Ammon's horn (tissue), 1 donor: ENCODE measurements around the gene ARHGAP23.

Experiments
- DNase-seq: peaks from one replicate; pipeline ENCODE4 v3.0.0-alpha.2; 2016; ENCODE audit warnings: low spot score

The ARHGAP23 gene

DNA sequence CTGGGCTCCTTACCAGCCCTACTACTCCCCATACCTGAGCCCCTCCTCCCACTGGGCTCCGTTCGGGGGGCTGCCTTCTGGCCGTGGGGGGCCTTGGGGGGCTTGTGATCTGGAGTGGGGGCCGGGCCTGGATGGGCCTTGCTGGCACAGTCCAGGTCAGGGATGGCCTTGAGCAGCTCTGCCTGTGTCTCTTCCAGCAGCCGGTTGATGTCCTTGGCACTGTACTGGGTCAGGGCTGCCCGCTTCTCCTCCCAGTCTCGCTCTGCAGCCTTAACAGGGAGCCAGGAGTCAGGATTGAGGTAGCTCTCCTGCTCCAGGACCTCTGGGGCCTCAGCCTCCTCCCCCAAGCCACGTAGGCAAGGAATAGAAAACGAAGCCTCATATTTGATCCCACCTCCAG lies 122.9 kb downstream of the ARHGAP23 start:
- no peak for DNase-seq

DNA sequence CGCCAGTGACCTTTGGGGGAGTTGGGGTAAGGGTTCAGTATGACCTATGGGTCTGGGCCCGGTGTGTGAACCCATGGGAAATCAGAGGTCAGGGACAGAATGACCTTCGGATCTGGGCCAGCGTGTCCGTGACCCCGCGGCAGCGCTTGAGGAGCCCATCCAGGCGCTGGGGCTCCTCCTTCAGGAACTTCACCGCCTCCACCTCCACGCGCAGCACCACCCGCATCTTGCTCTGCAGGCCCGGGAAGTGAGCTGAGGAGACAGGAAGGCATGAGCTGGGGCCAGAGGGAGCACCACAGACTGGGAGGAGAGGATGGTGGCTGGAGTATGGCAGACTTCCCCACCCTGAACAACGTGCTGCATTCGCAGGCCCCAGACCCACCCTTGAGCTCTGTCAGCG lies 124.1 kb downstream of the ARHGAP23 start:
- DNase-seq = no peak

DNA sequence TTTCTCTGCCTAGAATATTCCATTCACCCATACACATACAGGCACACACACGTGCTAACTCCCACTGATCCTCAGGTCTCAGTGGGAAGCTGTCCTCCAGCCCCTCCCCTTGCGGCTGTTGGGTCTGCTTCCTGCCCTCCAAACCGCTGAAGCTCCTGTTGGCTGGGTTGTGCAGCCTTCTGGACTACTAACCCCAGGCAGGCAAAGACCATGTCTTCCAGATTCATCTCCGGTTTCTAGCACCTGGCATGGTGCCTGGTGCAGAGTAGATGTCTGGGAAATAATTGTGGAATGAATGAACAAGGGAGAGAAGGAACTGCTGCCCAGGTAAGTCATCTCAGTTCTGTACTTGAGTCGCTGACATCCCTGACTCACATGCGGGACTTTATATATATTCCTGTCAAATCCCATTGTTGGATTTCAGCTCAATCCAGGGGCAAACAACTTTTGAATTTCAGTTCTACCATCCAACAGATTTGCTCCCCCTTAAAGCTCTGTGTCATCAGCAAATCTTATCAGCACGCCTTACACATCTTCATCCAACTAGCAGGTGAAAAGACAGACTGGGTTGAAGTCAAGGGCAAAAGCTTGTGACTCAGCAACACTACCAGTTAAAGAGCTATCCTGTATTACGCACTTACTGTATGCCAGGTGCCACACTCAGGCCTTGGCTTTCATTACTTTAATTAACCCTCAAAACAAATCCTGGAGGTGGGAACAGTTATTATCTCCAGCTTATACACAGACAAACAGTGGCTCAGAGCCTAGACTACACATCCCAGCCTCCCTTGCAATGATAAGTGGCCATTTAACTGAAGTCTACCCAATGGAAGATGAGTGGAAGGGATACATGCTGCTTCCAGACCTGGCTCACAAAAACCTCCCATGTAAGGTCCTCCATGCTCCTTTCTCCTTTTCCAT lies 126.4 kb downstream of the ARHGAP23 start:
- no peak for DNase-seq

DNA sequence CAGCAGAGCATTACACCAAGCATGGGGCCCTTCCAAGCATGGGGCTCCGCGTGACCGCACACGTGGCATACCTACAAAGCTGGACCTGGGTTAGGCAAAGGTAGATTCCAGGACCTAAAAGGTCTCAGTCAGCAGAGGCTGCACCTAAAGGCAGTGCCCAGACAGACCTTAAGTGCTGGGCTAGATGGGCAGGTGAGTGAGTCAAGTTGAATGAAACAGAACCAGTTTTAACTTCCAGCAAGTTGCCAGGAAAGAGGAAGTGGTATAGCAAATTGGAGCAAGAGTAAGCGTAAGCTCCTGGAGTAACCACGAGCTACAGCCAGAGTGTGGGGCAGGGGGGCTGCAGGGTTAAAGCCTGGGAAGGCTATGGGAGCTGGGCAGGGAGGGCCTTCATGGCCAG lies 128.0 kb downstream of the ARHGAP23 start:
- no peak for DNase-seq

DNA sequence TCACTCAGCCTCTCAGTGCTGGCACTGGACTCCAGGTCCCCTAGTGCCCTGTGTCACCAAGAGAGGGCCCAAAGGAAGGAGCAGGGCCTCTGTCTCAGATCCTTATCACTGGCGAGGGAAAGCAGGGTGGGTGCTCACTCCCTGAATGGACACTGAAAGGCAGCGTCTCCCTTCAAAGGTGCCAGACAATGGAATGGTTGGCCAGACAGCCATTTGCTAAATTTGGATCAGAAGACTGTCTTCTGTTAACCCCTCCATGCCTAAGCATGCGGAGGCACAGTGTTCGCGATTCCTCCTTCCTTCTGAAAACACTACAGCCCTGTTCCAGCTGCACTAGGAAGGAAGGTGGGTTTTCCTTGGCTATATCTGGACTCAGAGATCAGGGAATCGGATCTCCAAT lies 129.1 kb downstream of the ARHGAP23 start:
- no peak for DNase-seq

DNA sequence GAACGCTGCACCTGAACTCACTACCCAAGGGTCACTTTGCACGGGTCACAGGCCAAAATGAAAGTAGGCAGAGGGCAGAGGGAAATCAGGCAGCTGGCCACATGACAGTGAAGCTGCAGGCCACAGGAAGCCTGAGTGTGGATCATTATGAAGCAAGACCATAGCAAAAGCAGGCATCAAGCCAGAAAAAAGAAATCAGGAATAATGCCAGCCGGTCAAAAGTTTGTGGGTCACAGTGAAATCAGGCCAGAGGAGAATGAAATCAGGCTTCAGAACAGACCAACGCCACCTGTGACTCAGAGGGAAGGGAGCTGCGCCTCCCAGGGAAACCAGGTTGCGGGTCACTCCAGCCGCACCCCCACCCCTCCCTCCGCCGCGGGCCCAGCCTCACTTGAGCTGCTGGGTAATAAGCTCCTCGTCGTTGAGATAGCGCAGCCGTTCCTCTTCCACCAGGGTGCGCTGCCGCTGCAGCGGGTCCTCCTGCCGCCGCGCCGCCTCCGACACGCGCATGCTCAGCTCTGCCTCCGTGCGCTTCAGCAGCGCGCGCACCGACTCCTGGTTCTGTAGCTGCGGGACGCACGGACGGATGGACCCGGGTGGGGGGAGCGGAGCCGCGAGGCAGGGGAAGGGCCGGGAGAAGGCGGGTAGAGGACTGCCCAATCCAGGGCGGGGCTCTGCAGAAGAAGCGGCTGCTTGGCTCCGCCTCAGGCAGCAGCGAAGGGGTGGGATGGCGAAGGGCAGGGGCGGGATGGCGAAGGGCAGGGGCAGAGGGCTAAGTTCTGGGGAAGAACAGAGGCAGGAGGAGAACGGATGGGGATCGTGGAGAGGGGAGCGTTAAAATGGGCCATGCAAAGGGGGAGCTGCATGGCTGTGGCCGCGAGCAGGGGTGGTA lies 129.8 kb downstream of the ARHGAP23 start:
- DNase-seq = peak; percentile 96

DNA sequence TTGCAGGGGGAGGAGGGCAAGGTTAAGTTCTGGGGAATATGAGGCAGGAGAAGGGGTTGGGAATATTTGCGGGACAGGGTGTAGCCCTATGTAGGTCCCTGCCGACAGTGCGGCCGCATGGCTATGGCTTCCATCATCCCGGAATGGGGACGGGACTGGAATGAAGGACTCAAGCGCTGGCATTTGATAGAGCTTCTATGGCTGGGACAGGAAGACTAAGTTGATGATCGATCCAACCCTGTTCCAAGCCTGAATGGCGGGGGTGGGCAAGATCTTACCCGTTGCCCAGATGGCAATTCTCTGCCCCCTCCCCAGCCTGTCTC lies 130.4 kb downstream of the ARHGAP23 start:
- DNase-seq = no peak

DNA sequence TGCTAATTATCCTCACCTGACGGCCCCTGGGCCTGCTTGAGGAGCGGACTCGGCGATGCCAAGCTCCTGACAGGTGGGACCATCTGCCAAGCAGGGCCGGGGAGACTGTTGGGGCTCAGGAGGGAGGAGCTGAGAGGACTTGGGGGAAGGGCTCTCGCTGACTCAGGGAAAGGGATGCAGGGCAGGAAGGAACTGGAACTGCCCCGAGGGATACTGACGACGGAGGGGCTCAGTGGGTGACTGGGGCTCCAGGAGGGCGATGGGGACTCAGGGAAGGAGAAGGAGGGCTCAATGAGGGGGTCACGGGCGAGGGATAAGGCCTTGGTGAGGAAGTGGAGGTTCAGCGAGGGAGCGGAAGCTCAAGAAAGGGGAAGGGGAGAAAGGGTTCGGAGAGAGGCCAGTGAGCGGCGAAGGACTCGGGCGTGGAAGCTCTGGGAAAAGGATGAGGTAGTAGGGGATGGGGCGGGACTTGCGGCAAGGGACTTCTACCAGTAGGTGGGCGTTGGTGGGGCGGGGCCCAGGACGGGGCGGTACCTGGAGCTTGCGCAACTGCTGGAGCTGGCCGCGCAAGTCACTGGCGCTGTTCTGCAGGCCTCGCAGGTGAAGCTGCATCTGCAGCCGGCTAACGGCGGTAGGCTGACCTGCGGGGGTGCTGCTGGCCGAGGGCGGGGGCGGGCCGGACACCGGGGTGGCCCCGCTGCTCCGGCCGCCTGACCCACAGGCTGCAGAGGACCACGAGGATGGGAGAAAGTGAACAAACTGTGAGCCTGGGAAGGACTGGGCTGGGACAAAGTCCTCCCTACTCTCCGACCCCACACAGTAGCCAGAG lies 131.0 kb downstream of the ARHGAP23 start:
- DNase-seq = no peak

DNA sequence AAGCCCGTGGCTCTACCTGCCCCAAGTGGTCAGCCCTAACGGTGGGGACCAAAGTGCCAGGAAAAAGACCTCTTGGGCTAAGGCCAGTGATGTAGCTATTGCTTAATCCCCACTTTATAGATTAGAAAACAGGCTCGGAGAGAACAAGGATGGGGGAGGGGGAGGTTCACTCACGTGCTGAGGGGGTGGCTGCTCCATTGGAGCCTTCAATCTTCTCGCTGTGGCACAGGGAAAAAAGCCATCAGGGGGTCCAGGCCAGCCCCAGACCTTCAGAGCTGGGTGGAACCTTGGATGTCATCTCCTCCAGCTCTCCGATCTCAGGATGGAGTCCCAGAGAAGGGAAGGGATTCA lies 131.6 kb downstream of the ARHGAP23 start:
- DNase-seq = no peak

DNA sequence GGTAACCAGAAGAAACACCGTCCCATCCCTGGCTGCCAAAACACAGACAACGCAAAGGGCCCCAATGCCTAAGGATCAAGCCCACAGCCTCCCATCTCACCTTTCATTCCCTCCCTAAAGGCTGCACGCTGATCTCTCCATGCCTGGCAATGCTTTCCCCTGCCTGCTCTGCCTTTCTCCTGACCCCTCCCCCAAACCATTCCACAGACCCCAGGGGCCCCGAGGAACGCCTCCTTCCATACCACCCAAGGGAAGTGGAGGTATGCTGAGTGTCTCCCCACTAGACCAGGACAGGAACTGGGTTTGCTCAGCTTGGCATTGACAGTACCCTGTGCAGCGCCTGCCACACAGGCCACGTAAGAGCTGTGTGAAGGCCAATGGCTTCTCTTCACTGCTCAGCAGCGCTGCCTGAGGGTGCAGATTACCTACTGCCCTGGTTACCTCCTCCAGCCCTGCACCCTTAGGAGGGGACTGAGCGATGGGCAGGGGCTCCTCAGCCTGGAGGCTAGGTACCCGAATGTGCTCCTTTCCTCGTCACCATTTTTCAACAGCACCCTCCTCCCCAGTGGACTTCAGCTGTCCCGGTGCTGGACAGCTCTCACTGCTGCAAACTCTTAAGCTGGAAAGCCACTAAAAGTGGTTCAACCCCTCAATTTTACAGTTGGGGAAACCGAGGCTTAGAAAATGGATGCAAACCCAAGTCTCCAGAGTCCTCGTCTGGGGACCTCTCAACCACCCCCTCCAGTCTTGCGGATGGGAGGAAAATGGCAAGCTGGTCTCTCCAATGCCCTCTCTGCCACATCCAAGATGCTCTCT lies 132.4 kb downstream of the ARHGAP23 start:
- no peak for DNase-seq

DNA sequence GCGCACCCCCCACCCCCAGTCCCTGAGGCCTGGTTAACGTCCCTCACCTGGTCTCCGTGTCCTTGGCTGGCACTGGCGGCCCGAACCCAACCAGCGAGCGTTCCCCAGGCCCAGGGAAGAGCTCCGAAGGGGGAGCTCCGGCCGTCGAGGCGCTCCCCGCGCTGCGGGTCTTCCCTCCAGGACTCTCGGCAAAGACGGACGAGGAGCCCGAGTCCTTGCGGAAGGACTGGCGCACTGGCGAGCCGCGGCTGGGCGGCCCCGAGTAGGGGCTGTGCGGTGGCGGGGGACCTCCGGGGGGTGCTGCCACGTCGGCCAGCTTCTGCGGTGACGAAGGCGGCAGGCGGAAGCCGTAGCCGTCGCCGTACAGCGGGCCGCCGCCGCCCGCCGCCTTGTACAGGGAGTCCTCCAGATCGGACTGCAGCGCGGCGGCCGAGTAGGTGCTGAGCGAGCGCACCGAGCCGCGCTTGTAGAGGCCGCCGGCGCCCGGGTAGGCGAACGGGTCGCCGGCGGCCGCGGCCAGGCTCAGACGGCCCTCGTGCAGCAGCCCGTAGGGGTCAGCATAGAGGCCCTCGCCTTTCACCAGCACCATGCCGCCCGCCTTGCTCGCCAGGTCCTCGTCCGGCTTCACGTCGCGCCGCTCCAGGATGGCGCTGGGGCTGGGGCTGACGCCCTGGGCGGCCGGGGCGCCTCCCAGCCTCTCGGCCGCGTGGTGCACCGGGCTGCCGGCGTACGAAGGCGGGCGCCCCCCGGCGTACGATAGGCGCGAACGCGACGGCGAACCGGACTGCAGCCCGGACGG lies 133.4 kb downstream of the ARHGAP23 start:
- no peak for DNase-seq
